GM21619 (cell line): ENCODE data around the gene TEC.
A peak's percentile ranks its signal among the peaks of the same experiment; 100 is the strongest.

Experiments used
- ATAC-seq: cut with Tn5 transposase; IDR thresholded peaks from one replicate; pipeline ENCODE4 v1.9.1; 2021; ENCODE audit not compliant: unreplicated experiment

The TEC gene

DNA sequence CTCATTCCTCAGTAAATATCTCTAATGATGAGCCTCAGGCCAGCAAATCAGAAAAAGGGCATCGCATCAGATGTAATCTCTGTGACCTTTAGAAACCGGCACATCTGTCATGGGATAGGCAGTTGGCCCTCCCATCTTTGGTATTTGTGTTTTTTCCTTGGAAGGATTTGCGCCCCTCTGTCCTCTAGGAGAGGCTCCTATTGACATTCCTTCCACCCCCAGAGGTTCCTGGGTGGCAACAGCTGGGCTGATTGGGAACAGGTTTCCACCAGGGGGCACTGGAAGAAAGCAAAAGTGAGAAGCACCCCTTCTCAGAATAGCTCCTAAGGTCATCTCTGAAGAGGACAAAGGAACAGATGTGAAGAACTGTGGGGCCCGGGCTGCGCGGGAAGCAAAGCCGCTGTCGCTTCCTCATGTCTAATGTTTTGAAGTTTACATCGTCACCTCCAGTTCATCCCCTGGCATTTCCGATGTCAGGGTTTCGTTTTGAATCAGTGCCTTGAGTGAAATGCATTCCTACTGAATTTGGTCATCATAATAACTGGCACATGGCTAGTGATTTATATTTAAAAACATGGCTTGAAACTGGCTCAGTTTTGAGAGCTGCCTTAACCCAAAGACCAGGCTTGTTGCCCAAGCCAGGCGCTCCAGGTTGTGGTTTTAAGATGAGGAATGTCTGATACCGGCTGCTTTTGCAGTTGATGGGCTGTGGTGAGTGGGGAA lies 141.8 kb downstream of the TEC start:
- ATAC-seq, result peak; percentile 89

DNA sequence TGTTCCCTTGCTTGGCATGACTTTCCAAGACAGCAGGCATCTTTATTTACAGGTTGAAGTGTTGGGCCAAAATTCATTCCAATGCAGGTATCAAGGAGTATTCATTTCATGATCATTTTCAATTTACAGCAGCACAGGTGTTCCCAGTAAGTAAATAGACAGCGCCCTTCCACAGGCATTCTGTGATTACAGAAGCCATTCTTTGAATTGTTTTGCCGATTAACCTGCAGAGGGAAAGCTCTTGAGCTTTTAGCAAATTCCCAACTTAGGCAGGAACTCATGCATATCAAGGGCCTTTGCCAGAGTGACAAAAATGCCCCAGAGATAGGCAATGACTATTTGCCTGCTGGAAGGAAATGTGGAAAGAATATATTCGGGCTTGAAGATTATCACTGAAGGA lies 142.4 kb downstream of the TEC start:
- no peak for ATAC-seq

- no peak for ATAC-seq
Observed at GRCh38 chr4:48126621-48127020, 143.0 kb downstream of the TEC start.

- no peak for ATAC-seq
Observed at GRCh38 chr4:48124870-48125269, 144.8 kb downstream of the TEC start.

DNA sequence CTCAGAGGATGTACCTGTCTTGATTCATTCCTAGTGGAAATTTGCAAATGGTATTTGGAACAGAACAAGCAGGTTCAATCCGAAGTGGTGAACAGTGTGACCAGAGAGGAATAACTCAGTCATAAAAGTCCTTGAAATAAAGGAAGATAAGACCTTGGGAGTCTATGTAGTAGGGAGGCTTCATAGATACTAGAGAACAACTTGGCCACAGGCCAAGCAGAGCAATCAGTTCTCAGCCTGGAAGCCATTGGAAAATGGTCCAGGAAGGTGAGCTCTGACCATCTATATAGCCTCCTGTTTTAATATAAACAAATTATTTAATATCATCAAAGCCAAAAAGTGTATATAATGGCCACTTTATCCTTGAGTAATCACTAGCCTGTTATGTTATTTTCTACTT lies 146.9 kb downstream of the TEC start:
- no peak for ATAC-seq

DNA sequence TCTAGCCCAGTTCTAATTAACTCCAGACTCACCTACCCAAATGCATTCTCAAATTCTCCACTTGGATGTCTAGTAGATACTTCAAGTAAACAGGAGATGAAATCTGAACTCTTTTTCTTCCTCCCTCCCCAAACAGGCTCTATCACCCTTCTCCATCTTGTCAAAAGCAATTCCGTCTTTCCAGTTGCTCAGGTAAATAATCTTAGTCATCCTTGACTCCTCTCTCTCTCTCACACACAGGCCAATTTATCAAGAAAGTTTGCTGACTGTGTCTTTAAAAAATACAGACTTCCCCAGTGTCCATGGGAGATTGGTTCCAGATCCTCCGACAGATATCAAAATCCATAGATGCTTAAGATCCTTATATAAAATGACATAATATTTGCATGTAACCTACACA lies 148.5 kb downstream of the TEC start:
- no peak for ATAC-seq

GRCh38 chr4:48120132-48120531 lies 149.5 kb downstream of the TEC start:
- ATAC-seq, result no peak

- no peak for ATAC-seq
Observed at GRCh38 chr4:48119646-48120045, 150.0 kb downstream of the TEC start.

DNA sequence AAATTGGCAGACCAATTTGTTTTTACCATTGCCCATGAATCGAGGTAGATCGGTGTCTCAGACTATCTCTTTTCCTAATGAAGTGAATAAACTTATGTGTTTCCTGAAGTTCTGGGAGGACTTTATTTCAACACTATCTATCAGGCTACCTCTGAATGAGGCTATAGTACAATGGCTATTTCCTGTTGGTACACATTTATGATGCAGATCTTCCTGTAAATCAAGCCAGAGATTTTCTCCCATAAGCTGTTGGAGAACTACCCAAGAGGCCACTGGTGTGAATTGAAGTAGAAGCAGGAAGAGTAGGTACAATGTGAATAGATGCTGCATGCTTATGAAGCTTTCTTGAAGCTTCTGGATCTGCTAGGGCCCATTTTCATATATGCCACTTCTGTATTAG lies 151.6 kb downstream of the TEC start:
- ATAC-seq, result no peak

DNA sequence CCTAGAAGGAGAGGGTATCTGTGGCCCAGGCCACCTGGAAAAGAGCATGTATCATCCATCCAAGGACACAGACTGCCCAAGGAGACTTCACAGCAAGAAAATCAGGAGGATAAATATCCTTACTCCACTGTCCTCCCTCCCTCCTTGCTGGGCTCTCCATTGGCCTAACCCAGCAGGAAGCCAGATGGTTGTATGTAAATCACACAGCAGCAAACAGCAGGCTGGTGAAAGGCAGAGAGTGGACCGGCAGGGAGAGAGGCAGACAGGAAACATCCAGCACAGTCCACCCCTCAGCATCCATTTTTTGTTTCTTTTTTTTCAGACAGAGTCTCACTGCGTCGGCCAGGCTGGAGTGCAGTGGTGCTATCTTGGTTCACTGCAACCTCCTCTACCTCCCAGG lies 153.1 kb downstream of the TEC start:
- ATAC-seq, result no peak

DNA sequence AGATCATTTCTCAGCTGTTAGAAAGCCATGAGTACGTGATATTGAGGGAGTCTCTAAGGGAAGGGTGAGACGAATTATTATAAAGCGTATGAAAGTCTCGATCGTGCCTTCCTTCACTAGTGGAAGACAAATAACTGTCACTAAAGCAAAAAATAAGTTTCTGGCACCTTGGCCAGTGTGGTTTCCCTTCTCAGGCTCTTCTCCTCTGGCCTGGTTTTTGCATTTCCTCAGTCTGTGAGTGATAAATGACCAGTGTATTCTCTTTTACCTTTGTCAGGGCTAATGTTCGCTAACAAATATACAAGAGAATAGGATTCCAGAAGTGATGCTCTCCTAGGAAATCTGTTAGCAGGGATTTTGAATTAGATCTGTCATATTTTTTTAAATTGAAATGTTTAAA lies 155.2 kb downstream of the TEC start:
- ATAC-seq, result no peak

DNA sequence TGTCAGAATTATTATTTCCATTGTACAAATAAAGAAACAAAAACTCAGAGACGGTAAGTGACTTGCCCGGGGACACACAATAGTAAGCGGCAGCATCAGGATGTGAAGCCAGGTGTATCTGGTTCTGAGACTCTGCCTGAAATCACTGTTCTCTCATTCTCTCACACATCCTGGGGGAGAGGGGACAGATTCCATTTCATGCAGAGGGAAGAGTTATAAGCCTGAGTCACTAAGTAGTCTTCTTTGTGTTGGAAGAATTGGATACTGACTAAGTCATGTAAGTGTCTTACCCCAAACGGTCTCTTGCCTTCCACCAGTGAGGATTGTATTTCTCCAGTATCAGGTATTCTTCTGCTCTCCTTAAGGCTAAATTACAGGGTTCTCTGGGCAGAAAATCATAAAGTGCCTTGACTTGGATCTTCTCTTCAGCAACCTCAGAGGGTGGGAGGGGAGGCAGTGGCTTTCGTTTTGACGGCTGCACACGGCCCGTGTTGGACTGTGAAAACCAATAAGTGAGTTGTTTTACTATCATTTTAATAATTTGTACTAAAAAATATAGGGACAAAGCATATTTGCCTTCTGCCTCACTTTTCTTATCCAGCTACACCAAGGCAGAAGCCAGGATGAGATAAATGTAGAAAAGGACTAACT lies 157.5 kb downstream of the TEC start:
- ATAC-seq, result no peak

DNA sequence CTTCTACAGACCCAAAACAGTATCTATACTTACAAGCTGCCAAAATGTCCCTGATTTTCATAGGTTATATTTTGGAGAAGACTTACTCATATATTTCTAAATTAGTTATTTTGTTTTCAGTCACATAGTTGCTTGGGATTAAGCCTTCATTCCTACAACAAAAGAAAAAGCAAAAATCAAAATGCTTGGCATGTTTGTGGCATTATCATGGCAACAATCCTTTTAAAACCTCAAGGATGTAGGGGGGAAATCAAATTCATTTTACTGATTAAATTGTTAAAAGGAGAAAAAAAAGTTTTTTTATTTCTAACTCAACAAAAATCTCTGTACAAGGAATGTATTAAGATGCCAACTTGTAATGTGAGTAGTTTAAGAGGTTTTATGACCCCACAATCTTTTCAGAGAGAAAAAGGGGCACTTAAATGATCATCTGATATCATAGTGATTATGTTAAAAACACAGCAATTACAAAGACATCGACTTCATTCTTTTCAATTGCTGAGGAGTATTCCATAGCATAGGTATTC lies 159.1 kb downstream of the TEC start:
- no peak for ATAC-seq

- peak; percentile 73 for ATAC-seq
Observed at GRCh38 chr4:48109413-48110263, 160.0 kb downstream of the TEC start.

DNA sequence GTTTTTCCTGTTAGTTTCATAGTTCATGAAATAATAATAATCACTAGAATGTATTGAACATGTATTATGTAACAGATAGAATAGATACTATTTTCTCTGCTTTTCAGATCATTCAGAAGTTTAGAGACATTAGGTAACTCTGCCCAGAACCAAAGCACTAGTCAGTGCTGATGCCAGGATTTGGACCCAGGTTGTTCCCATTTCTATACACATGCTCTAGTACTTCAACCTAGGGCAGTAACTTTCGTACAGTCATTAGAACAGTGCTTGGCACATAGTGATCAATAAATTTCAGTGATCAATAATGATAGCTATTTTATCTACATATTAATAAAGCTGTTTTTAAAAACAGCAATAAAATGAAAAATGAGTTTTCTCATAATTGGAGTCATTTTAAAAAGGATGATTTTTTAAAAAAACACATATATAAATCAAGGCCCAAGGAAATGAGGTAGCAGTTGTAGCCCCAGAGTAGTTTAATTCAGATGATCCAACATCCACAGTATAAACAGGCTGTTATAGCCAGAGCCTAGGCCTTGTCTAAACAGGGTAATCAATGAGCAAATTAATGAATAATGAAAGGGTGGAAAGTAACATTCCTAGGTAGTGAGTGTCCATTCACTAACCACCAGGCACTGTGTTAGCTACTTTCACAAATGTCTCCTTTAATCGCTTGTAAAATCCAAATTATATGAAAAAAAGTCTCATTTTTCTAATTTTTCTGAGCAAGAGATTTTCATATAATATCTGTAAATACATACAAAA lies 161.1 kb downstream of the TEC start:
- no peak for ATAC-seq

DNA sequence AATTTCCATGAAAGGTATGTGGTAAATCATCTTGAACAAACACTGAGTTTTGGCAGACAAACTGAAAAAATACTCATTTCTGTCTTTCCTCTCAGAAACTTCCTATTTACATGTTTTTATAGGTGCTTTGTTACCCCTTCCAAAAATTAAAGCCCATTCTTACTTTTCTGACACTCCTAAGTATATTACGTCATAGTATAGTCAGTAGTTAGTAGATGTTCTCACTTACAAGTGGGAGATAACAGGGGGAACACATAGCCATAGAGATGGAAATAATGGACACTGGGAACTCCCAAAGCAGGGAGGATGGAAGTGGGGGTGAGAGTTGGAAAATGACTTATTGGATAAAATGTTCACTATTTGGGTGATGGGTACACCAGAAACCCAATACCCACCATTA lies 164.4 kb downstream of the TEC start:
- no peak for ATAC-seq

DNA sequence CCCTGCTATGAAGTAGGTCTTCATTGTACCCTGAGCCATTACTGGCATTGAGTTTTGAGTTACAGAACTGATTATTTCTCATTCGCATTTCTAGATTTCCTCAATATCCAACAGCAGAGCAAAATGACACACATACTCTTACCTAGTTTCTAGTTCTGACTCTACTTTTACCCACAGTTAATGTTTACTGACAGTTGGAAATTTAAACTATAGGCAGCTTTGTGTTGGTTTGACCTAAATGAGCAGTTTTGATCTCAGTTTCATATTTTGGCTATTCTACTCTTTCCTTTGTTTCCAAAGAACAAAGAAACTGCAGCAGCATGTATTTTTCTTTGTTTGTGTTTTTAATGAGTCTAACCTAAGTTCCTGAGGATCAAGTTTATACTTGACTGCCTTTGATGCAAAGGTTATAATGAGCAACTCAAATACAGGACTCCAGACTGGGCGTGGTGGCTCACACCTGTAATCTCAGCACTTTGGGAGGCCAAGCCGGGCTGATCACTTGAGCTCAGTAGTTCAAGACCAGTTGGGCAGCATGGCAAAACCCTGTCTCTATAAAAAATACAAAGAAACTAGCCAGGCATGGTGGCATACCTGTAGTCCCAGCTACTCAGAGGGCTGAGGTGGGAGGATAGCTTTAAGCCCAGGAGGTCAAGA lies 166.0 kb downstream of the TEC start:
- no peak for ATAC-seq

GRCh38 chr4:48102303-48102702 lies 167.3 kb downstream of the TEC start:
- ATAC-seq, result no peak

DNA sequence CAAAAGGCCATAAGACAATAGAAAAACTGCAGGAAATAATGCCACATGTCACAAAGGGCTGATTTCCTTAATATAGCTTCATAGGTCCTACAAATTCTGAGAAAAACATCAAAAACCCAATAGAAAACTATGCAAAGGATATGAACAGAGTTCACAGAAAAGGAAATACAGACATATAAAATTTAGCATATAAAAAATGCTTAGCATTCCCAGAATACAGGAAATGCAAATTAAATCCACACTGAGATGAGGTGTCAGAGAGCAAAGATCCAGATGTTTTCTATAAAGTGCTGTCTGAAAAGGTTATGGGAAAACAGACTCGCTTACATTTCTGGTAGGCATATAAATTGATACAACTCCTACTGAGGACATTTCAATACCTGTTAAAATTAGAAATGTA lies 169.4 kb downstream of the TEC start:
- no peak for ATAC-seq

- no peak for ATAC-seq
Observed at GRCh38 chr4:48095441-48095840, 174.2 kb downstream of the TEC start.
